C4-2B (cell line): ENCODE data around the gene FBXO36.

Experiments
- H3K27ac ChIP-seq: fragments of 450-650 bp; 2 replicates; pipeline ENCODE4 v1.5.1; 2017
- CTCF ChIP-seq: fragments of 450-650 bp; conservative IDR thresholded peaks from 2 replicates; pipeline ENCODE4 v1.5.1; 2017; ENCODE audit warnings: mild to moderate bottlenecking
- ZFX ChIP-seq: fragments of 450-650 bp; IDR thresholded peaks from 2 replicates; pipeline ENCODE4 v1.6.1; 2017

The FBXO36 gene

GRCh38 chr2:230048010-230048671 lies 125.8 kb downstream of the FBXO36 start:
- no peak overlapping the region for H3K27ac ChIP-seq
- TF ChIP-seq ZFX, result no peak
- no peak for TF ChIP-seq CTCF

DNA sequence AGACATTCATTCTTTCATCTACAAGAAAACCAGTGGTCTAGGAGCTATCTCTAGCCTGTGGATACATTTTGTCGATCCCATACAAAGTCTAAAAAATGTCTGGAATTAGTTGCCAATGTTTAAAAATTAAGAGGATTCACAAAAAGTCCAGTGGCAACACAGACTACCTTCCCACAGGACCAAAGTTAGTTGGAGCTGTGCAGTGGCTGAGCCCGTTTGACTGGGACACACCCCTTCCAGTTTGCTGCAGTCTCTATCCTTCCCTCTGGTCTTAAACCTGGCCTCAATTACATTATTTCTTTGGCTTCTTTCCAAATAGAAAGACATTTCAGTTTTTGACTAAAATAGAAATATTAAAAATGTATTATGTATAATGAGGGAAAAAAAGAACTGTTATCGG lies 127.8 kb downstream of the FBXO36 start:
- H3K27ac ChIP-seq, result no peak overlapping the region

DNA sequence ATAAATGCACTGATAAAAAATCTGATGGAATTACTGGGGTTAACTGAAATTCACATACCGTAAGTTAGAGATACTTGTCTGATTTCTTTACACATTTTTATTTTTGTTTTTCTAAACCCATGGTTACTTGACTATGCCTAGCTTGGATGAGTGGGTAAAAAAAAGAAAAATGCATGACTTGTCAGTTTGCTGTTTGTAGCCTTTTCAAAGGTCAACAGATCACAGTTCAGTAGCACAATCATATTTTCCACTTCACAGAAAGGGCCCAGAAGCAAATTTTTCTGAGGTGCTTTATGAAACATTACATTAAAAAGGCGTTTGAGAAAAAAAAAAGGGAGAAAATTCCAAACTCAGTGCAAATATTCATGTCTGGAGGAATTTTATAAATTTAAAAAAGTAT lies 130.0 kb downstream of the FBXO36 start:
- H3K27ac ChIP-seq, result no peak overlapping the region
- TF ChIP-seq ZFX (no peak), CTCF (no peak)

More for the DNA sequence above, 127.8 kb downstream of the FBXO36 start:
- TF ChIP-seq CTCF (no peak), ZFX (no peak)

GRCh38 chr2:230053753-230054478 lies 131.6 kb downstream of the FBXO36 start:
- no peak overlapping the region for H3K27ac ChIP-seq
- TF ChIP-seq ZFX, result no peak
- no peak for TF ChIP-seq CTCF

DNA sequence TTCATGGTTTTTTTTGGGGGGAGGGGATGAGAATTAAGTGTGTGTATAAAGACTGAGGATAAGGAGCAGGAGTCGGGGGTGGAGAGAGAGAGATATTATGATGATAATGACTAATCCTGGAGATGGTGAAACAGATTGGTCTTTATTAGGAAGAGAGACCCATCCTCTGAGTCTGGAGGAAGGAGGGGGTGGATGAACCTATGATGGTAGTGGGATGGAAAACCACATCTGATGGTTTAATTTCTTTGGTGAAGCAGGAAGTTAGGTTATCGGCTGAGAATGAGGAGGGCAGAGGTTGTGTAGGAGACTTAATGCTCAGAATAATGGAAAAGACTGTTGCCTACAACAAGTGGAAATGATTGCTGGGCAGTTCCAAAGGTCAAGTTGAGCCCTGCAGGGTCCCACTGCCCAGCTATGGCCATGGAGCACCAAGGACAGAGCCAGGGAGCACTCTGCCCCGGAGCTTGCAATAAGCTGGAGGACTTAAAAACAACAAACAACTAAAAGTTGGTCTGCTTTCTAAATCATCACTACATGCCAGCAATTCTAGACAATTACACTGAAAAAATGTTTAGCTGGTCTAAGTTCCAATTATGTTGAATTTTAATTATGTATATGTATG lies 138.5 kb downstream of the FBXO36 start:
- TF ChIP-seq CTCF (no peak), ZFX (no peak)
- H3K27ac ChIP-seq, result no peak overlapping the region
